GM19397 (cell line): ENCODE measurements around the gene DPP6.

Experiments
- ATAC-seq: cut with Tn5 transposase; IDR thresholded peaks from one replicate; pipeline ENCODE4 v1.9.1; 2021; ENCODE audit warnings: mild to moderate bottlenecking, moderate library complexity; ENCODE audit not compliant: unreplicated experiment

The DPP6 gene

DNA sequence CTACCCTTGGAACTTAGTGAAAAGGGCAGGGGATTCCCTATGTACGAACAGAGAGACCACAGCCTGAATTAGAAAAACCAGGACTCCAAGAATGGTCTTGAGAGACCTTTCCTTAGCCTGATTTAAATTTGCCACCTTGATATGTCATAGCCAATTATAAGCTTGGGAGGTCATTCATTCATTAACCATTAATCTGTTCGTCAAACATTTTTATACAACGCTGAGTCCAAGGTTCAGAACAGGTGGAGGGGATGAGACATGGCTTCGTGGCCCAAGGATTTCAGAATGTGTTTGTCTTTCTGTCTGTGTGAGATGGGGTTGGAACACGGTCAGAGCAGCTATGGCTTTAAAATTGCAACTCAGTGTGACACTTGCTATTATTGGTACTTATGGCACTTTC is 792.8 kb downstream of the DPP6 start:
- ATAC-seq, result no peak

DNA sequence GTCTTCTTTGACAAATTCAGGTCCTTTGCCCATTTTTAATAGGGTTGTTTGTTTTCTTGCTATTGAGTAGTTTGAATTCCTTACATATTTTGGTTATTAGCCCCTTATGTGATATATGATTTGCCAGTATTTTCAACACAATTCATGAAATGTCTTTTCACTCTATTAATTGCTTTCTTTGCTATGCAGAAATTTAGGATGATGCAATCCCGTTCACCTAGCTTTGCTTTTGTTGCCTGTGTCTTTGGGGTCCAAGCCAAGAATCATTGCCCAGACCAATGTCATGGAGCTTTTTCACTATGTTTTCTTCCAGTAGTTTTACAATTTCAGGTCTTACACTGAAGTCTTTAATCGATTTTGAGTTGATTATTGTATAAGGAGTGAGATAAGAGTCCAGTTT is 796.3 kb downstream of the DPP6 start:
- ATAC-seq, result no peak

DNA sequence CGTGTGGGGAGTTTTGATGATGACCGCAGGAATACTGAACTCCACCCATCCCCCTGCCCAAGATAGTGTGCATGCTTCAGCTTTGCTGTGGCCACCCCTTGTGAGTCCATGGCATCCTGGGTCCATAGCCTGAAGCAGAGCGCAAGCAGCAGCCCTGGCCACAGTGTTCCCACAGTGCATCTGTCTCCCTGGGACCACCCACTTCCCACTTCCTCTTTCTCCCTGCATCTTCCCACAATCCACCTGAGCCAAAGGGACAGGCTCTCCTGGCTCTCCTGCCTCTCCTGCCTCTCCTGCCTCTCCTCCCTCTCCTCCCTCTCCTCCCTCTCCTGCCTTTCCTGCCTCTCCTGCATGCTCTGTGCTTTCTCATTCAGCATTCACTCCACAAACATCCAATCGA is 800.0 kb downstream of the DPP6 start:
- no peak for ATAC-seq

DNA sequence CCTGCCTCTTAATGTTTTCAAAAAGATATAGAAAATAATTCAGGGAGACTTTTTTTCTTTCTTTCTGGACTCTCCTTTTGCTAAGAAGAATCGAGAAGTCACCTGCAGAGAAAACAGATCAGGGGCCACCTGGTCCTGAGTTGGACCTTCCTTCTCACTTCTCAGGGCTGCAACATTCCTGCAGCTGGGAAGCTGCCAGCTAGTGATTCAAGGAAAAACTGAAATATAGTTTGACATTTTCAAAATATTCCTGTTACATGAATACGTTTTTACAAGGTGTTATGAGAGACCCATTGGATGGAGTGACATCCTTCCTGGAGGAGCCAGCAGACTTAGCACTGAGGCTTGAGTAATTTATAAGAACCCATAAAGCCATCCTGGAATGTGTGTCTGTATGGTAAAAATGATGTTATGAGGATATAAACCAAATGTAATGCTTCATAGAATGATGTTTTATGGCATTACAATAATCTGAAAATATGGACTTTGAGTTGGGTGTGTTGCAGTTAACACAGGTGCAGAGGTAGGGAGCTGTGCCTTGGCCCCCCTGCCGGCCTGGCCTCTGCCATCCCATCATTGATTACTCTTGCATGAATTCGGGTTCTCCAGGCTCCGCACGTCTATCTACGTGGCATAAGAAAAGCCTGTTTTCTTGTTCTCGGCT is 801.0 kb downstream of the DPP6 start:
- ATAC-seq, result no peak

DNA sequence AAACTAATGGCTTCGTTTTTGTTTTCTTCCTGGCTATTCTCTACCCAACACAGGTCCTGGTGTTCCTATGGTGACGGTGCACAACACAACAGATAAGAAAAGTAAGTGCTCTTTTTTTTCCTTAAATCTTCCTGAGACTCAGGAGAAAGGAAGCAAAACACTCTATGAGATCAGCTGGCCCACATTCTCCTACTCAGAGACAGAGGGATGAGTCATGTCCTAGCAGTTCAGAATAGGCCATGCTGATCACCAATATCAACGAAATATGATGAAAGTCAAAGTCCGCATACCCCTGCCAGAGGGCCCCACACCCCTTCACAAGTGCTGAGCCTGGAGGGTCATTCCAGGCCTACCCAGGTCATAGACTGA is 801.5 kb downstream of the DPP6 start:
- ATAC-seq, result no peak

DNA sequence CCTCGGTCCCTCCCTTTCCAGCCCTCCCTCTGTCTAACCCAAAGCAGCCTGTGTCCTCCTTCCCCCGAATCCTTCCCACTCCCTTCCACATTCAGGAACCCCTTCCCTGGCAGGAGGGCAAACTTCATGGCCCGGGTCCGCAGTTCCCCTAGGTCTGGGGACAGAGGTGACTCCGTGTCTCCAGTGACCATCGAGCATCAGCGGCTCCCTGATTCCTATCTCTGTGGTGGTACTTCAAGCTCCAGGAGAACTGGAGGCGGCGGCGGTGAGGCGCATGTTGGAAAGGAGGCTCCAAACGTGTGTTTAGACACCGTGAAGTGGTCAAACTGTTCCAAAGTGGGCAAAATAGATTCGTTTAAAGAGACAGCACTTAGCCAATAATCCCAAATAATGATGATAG is 802.6 kb downstream of the DPP6 start:
- no peak for ATAC-seq

DNA sequence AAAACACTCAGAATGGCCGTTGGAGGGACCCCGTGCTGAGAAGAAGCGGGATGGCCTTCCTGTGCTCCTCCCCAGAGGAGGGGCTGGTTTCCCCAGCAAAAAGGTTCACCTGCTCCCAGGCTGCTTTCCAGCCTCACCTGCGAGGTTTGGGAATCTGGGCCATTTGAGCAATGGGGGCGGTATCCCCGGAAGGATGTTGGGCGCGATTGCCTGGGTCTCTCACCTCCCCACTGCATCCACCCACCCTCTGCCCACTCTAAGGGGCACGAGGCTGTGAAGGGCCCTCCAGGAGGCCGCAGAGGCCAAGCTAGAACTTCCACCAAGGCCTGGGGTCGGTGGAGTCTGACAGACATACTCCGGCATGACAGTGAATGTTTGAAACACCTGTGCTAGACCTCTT is 803.2 kb downstream of the DPP6 start:
- ATAC-seq, result no peak

DNA sequence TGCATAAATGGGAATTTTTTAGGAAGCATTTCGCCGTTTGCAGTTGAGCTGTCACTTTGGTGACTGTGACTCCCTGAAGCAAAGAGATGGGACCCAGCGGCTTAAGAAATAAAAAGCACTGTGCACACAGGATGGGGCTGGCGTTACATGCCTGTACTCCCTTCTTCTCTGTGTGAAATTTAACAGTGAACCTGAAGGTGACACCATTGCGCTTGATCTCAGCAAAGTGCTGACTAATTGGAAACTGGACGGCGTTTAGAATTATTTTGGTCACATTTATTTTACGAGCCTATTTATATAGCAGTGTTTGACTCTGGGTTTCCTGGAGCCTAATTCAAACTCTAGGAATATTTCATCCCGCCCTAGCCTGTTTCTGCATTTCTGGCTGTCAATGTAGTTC is 804.5 kb downstream of the DPP6 start:
- ATAC-seq, result no peak

DNA sequence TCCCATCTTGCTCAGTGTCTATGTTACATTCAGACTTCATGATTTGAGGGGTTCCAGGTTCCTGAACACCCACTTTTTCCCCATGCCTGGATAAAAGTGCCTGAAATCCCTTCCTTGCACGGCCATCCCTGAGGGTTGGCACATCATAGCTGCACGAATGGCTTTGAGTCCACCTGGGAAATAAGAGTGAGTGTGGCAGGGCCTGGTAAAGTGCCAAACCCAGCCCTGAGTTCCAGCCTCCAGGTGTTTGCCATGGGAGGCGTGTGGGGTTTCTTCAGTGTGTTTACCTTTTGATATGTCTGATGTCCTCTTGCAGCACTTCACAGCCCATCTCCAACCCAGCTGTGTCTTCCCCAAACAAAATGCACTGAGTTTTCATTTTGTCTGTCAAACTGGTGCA is 805.0 kb downstream of the DPP6 start:
- no peak for ATAC-seq

DNA sequence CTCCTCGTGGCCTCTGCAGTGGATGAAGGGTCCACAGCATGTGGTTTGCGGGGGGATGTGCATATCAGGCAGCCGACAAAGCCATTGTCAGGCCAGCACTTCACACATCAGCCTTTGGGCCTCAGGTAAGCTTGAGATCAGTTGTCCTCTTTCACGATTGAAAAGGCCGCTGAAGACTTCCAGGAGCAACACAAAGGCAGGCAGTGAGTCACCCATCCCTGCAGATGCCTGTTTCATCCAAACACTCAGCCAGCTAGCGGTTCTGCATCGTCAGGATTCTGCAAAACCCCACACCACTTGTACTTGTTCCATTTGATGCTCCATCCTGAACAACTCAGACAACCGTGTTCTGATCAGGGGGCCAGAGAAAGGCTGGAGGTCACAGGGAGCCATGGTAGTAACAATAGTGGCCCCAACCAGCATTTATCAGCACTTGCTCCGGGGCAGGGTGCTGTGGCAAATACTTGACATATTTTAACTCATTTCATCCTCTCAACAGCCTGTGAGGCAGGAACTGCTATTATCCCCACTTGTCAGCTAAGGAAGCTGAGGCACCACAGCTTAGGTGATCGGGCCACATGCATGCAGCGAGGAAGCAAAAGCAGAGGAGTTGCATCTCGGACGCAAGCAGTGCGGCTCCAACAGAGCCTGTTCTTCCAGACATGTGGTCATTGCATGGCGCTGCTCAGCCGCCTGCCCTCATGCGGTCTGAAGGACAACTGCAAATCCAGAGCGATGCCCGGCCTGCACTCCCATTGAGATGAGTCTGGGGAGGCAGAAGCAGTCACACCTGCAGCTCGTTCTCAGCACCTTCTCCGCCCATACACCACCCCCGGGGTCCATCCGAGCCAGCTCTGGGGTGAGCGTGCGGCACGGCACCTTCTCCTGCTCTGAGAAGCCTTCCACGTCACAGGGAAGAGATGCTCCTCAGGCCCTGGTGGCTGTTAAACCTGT is 805.8 kb downstream of the DPP6 start:
- no peak for ATAC-seq

DNA sequence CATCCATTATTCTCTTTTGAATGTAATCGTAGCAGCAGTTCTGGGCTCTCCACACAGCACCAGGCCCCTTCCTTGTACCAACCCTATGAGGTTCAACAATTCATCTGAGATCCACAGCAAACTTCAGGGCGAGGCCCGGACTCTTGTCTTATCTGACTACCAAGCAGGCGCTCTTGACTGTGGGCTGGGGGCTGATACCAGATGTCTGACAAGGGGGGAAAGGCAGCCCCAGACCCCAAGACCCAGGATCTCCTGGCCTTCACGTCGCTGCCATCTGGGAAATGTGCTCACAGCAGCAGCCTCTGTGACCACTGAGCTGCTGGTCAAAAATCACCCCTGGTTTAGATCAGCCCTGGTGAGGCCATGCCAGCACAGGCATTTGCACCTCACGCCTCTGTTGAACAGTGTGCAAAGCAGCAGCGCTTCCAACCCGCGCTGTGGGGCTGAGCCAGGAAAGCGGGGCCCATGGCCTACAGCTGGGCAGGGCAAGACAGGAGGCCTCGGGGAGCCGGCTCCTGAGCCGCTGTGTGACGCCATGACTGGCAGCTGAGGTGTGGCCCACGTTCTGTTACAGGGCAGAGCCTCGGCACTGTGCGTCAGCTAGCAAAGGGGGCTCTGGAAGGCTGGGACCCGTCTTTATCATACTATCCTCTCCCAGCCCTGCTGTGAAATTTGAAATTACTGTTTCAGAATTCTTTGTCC is 806.8 kb downstream of the DPP6 start:
- ATAC-seq, result no peak

DNA sequence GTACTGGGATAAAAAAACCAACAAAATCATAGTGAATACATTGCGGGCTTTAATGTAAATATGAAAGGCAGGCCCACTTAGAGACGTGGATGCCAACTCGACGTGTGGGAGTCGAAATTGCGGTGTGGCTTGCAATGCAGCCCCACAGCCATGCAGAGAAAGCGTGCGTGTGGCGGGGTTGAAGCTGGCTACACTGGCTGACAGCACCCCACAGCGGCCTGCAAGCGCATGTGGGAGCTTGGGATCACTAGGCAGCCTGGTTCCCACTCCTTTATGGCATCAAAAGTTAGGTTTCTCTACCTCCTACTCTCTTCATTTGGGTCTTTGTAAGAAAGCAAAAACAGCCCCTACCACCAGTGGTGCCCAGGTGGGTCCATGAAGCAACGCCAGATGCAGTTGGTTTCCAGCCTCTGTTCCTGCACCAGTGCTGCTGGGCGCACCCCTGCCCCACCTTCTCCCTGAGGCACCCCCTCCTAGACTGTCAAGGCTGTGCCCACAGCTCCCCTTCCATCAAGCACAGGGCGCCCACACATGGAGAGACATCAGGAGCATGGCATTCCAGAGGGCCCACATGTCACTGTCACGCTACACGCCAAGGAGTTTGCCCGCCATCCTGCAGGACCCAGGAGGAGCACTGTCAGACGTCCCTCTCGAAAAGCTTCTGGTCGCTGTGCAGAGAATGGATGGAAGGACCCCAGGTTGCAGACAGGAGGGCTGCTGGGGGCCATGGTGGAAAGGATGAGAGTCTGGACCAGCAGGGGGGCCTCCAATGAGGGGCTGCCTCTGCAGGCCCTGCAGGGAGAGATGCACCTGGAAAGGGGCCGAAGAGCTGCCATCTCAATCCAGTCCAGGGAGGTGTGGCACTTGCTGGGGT is 807.8 kb downstream of the DPP6 start:
- no peak for ATAC-seq

DNA sequence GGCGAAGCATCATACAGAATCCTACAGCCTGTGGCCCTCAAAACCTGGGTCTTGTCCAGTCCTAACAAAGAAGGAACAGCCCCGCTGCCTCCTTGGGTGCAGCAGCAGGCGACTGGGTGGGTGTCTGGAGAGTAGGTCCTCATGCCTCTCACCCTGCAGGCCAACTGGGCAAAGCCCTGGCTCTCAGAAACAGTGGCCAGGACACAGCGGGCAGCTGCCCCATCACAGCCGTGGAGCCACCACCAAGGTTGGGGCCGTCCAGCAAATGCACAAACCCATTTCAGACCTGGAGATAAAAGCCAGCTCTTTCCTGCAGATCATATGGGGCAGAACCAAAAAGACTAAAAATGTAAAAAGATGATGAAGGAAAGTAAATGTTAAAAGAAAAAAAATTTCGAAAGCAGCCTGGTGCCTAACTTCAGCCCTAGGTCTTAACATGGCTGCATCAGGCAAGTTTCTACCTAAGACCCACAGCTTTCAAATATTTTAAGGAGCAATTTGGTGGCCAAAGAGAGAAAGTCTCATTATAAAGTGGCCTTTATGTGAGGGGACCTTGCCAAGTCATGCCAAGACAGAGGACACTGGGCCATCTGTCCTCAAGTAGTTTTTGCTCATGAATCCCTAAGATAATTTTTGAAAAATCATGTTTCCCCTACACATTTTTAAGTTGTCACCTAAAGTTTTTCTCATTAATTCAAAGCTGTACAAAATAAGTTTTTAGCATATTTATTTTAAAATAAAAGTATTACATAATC is 808.6 kb downstream of the DPP6 start:
- no peak for ATAC-seq

DNA sequence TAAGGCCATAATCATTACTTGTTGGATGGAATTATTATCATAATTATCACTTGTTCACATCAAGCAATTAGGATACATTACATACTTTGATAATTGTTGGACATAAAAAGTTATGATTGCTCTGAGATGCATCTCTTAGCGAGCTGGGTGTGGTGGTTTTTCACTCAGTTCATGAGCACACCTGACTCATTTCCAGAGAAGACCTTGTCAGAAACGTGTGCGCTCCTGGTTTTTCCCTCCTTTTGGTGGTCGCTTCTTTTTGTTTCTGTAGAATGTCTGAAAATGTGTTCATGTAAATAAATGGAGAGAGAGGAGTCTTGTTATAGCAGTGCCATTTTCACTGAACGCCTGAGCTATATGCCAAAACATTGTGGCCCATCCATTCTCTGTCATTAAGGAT is 809.4 kb downstream of the DPP6 start:
- no peak for ATAC-seq

DNA sequence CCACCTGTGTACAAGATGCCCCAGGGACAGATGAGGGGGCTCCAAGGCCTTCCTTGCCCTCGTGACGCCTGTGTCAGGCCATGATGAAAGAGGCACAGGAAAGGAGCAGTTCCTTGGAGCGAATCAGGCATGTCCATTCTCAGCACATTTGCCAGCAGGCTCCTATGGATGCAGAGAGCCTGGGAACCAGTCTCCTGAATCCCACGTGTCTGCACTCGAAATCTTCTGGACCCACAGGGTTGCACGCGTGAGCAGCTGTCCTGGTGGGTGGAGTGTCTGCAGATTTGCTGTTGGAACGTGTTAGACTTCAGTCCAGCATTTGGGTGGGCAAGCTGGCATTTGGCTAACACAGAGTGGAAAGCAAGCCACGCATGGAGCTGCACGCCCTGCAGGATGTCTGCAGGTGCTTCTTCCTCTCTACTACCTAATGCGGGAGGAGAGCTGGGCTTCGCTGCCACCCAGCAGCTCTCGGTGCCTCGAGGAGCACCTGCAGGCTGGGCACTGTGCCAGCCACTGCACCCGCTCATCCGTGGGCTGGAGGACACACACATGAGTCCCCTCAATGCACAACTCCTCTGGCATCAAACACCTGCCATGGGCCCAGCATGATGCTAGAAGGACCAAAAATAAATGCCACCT is 810.1 kb downstream of the DPP6 start:
- no peak for ATAC-seq

DNA sequence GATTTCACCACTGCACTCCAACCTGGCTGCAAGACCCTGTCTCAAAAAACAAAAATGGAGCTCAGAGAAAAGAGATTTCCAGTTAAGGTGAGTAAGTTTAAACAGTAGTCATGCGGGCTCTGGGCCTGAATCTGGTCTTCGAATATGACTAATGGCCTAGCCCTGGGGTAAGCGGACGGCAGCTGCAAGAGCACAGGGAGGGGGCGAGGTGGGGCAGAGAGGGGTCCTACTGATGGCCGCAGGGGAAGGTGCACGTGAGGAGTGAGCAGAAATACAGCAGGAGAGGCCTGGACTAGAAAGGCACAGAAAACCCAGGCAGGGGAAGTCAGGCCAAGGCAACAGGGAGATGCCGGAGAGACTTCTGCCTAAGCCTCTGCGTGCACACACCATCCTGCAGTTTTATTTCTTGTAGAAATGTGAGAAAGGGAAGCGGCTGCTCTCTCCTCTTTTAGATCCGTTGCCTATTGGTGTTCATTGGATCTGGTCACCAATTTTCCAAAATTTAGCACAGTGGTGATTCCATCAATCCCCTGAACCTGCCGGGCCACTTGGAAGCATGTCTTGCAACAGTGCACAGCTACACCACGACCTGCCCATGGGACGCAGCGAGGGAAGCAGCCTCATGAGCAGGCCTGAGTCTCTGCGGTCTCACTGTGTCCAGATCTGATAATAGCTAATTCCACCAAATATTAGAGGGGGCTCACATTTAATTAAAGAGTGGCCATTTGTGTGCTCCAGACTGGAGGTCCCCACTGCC is 811.7 kb downstream of the DPP6 start:
- ATAC-seq, result no peak

DNA sequence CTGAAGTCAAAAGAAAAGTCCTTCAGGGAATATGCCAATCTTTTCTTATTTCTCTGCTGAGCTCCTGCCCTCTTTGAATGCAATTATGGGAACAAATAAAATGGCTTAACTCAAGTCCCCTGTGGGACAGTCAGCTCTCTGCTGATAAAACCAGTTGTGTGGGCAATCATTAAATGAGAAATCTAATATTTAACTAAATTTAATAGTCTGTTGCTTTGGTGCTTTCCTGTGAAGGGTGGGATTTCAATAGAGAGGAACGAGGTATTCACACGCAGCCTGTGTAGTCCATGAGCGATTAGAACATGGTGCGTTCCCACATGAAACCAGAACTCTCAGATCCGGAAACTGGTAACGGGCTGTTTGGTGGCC is 812.3 kb downstream of the DPP6 start:
- no peak for ATAC-seq

DNA sequence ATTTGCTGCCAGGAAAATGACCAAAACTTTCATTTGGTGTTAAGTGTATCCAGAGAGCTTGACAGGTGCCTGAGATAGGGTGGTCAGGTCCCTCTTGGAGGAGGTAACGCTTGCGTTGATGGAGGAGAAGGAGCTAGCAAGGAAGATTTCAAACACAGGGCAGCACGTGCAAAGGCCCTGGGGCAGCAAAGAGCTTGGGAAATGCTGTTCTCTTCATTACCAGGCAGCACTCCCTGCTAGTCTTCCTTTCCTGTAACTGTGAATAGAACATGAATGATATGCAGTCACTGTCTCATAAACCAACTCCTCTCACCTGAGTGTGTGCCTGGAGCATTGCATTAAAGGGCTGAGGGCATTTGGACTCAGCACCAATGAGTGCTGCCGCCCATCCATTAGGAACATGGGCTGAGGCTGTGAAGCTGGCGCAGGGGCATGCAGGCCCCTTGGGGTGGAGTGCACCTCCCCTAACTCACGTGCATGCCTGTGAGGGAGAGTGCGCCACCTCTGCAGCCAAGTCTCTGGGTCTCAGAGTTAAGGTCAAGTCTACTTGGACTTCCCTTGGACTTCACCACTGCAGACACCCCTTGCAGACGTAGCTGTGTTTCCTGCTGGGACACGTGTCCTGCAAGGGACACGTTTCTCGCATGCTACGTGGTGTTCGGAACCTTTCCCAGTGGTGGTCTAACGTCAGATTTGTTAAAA is 813.9 kb downstream of the DPP6 start:
- ATAC-seq, result no peak
